Heart left ventricle (tissue), 13 donors: Measurements from ENCODE around the gene CYTH1.

Experiments
- CTCF ChIP-seq, 12 donors: fragments of 200-600 bp; sonication (generic) in 4 of 12; IDR thresholded peaks; one replicate each; pipeline versions ENCODE4 v1.5.0 to v1.8.0; 2018 to 2022; ENCODE audit warnings: antibody characterized with exemption in 12 of 12, mild to moderate bottlenecking in 5 of 12
- POLR2A ChIP-seq, 2 donors: fragments of 450-650 bp; IDR thresholded peaks; one replicate each; pipeline ENCODE4 v1.6.1; 2017; ENCODE audit warnings: antibody characterized with exemption in 2 of 2, mild to moderate bottlenecking in 2 of 2, moderate library complexity in 2 of 2
- donor health status: ischemic (EF 13 %, LVEDD 7.1; RV severe dilation, severe dysfunction).
- donor health status: DM: no; HTN: yes; CAD: no.
- donor health status: DM: no; HTN: no; CAD: no.
- donor health status: ischemic (EF 25% LVEDD 6.9; RV normal size, moderate dysfunction).
- donor health status: ischemic (EF 25% LVEDD 5.7; RV mildly dilated, moderate dysfunction).
- donor health status: ischemic (EF 35%, LVEDD 5.7; RV mildly dilated, moderate dysfunction).
- donor health status: nonischemic (EF 11% LVEDD 7.7; RV severe dilation, severe dysfunction).
- donor health status: DM: yes; HTN: yes; CAD: no.
- donor health status: PGD.
- donor health status: ischemic (EF 29% LVEDD 5.4; RV normal size, mild dysfunction).
- donor health status: nonischemic (EF 23%, LVEDD 6.1; RV moderate dilation, normal function).

- TF ChIP-seq POLR2A (IDR thresholded peaks at IDR 0.05) (no peak), CTCF (IDR thresholded peaks at IDR 0.05) (no peak)
These were observed 144.9 kb downstream of the CYTH1 start for GRCh38 chr17:78637146-78637545.
